GM23338 (cell line): ENCODE data around the gene STAU1. TPM values are rescaled to one million over a fixed set of nuclear protein-coding genes. Genes with fewer than 3 reads are reported as not detected.

Source experiments
- ATAC-seq: fragments of 200-7000 bp; cut with Tn5 transposase; 3 replicates; pipeline ENCODE4 v1.9.1; 2020
- DNase-seq: peaks from one replicate; pipeline ENCODE4 v3.0.0-alpha.2; 2015; ENCODE audit warnings: low spot score
- H2AFZ ChIP-seq: fragments of 200-600 bp; sonication (generic); 2 replicates; pipeline ENCODE4 v1.8.0; 2016; ENCODE audit warnings: antibody characterized with exemption, mild to moderate bottlenecking, moderate library complexity
- H3F3A ChIP-seq: fragments of 200-600 bp; sonication (generic); replicated peaks from 2 replicates; pipeline ENCODE4 v1.8.0; 2017; ENCODE audit warnings: antibody characterized with exemption, mixed run types, low read depth
- H3K27ac ChIP-seq: fragments of 200-600 bp; sonication (generic); 2 replicates; pipeline ENCODE4 v1.6.1; 2016; ENCODE audit warnings: low read depth
- H3K27me3 ChIP-seq: fragments of 200-600 bp; sonication (generic); 2 replicates; pipeline ENCODE4 v1.8.0; 2016; ENCODE audit warnings: mild to moderate bottlenecking, mixed run types, moderate library complexity; ENCODE audit not compliant: insufficient read depth
- H3K36me3 ChIP-seq: fragments of 200-600 bp; sonication (generic); 2 replicates; pipeline ENCODE4 v1.8.0; 2016; ENCODE audit warnings: mild to moderate bottlenecking; ENCODE audit not compliant: insufficient read depth
- H3K4me1 ChIP-seq: fragments of 200-600 bp; sonication (generic); 2 replicates; pipeline ENCODE4 v1.8.0; 2016; ENCODE audit warnings: mild to moderate bottlenecking, moderate library complexity; ENCODE audit not compliant: insufficient read depth
- H3K4me2 ChIP-seq: fragments of 200-600 bp; sonication (generic); 2 replicates; pipeline ENCODE4 v1.7.1; 2017; ENCODE audit warnings: mixed run types
- H3K4me3 ChIP-seq: fragments of 200-600 bp; sonication (generic); 2 replicates; pipeline ENCODE4 v1.6.1; 2016; ENCODE audit warnings: mixed run types
- H3K79me2 ChIP-seq: fragments of 200-600 bp; sonication (generic); replicated peaks from 2 replicates; pipeline ENCODE4 v1.8.0; 2017; ENCODE audit warnings: mild to moderate bottlenecking; ENCODE audit not compliant: insufficient read depth
- H3K9me2 ChIP-seq: fragments of 200-600 bp; sonication (generic); 2 replicates; pipeline ENCODE4 v1.8.0; 2017; ENCODE audit not compliant: insufficient read depth
- H4K20me1 ChIP-seq: fragments of 200-600 bp; sonication (generic); replicated peaks from 2 replicates; pipeline ENCODE4 v1.8.0; 2017; ENCODE audit warnings: mild to moderate bottlenecking; ENCODE audit not compliant: insufficient read depth
- H3K27ac Mint-ChIP-seq: 2 replicates; pipeline ENCODE4 v1.8.0; 2020; ENCODE audit warnings: inconsistent platforms, mild to moderate bottlenecking, moderate library complexity, mixed read lengths
- H3K27me3 Mint-ChIP-seq: 3 replicates; pipeline ENCODE4 v1.8.0; 2022; ENCODE audit warnings: low read depth, mild to moderate bottlenecking, moderate library complexity, mixed read lengths, inconsistent platforms; ENCODE audit not compliant: insufficient read depth, poor library complexity
- H3K36me3 Mint-ChIP-seq: 3 replicates; pipeline ENCODE4 v1.8.0; 2021; ENCODE audit warnings: low read depth, mild to moderate bottlenecking, inconsistent platforms, moderate library complexity, mixed read lengths
- H3K4me1 Mint-ChIP-seq: 3 replicates; pipeline ENCODE4 v1.8.0; 2020; ENCODE audit warnings: mild to moderate bottlenecking, inconsistent platforms, mixed read lengths
- H3K4me3 Mint-ChIP-seq: 3 replicates; pipeline ENCODE4 v1.8.0; 2021; ENCODE audit warnings: moderate library complexity, mild to moderate bottlenecking, inconsistent platforms, mixed read lengths
- H3K9me3 Mint-ChIP-seq: 3 replicates; pipeline ENCODE4 v1.8.0; 2020; ENCODE audit warnings: moderate library complexity, mild to moderate bottlenecking, inconsistent platforms, mixed read lengths
- CREB1 ChIP-seq: fragments of 250-450 bp; sonication (Bioruptor Pico); IDR thresholded peaks from 2 replicates; pipeline ENCODE4 v1.5.0; 2020; ENCODE audit warnings: low read depth, mild to moderate bottlenecking, moderate library complexity
- CTCF ChIP-seq, 2 experiments: fragments of 200-600 bp in 1 of 2; sonication (generic) in 1 of 2; conservative IDR thresholded peaks; 2 replicates each; pipeline versions ENCODE4 v1.5.1 to v1.6.1; 2016 to 2017; ENCODE audit warnings: antibody characterized with exemption in 2 of 2, low read depth in 2 of 2, mild to moderate bottlenecking in 2 of 2, moderate library complexity in 1 of 2
- ETS1 ChIP-seq: IDR thresholded peaks from 2 replicates; pipeline ENCODE4 v1.6.1; 2016; ENCODE audit warnings: antibody characterized with exemption
- EZH2 ChIP-seq: fragments of 200-600 bp; sonication (generic); IDR thresholded peaks from one replicate; pipeline ENCODE4 v1.8.0; 2017; ENCODE audit warnings: antibody characterized with exemption, mild to moderate bottlenecking, low read depth; ENCODE audit not compliant: unreplicated experiment
- EZH2phosphoT487 ChIP-seq: fragments of 200-600 bp; sonication (generic); IDR thresholded peaks from one replicate; pipeline ENCODE4 v1.8.1; 2018; ENCODE audit warnings: antibody characterized with exemption; ENCODE audit not compliant: unreplicated experiment
- JUNB ChIP-seq: IDR thresholded peaks from one replicate; pipeline ENCODE4 v1.6.1; 2016; ENCODE audit warnings: antibody characterized with exemption; ENCODE audit not compliant: unreplicated experiment
- NANOG ChIP-seq: IDR thresholded peaks from 2 replicates; pipeline ENCODE4 v1.6.1; 2016; ENCODE audit warnings: antibody characterized with exemption, borderline replicate concordance
- POLR2AphosphoS5 ChIP-seq: IDR thresholded peaks from 2 replicates; pipeline ENCODE4 v1.6.1; 2016; ENCODE audit warnings: antibody characterized with exemption, low read depth
- REST ChIP-seq: IDR thresholded peaks from one replicate; pipeline ENCODE4 v1.6.1; 2018; ENCODE audit warnings: antibody characterized with exemption; ENCODE audit not compliant: unreplicated experiment
- STAT1 ChIP-seq: IDR thresholded peaks from one replicate; pipeline ENCODE4 v1.6.1; 2016; ENCODE audit warnings: antibody characterized with exemption; ENCODE audit not compliant: unreplicated experiment
- ZNF114 ChIP-seq: fragments of 250-450 bp; sonication (Bioruptor Pico); IDR thresholded peaks from 2 replicates; pipeline ENCODE4 v1.5.0; 2020; ENCODE audit warnings: mild to moderate bottlenecking, moderate library complexity
- ZNF331 ChIP-seq: fragments of 250-450 bp; sonication (Bioruptor Pico); IDR thresholded peaks from 2 replicates; pipeline ENCODE4 v1.5.0; 2020; ENCODE audit warnings: low read depth, mild to moderate bottlenecking, moderate library complexity
- ZNF462 ChIP-seq: fragments of 250-450 bp; sonication (Bioruptor Pico); IDR thresholded peaks from 2 replicates; pipeline ENCODE4 v1.5.0; 2020; ENCODE audit warnings: mild to moderate bottlenecking, moderate library complexity
- polyA plus RNA-seq: library from polyadenylated mRNA; unstranded; fragments of >200 nt; fragmentation: Nextera tagmentation; extraction: Ambion mirVana; gene quantifications from 2 replicates; pipeline ENCODE4 v1.2.1, GENCODE V29; 2016
- total RNA-seq: library from RNA; depleted of rRNA; stranded (reverse); fragments of >200 nt; shearing (Covaris generic); gene quantifications from 2 replicates; pipeline ENCODE4 v1.2.3, GENCODE V29; 2014

STAU1 gene
- total and polyA plus RNA-seq, 2 experiments from 2014 or later, result 102 TPM

GRCh38 chr20:49148601-49149000, 39.5 kb downstream of the STAU1 start:
- H3K9me2 ChIP-seq, result no peaks in the 10 kb centered on the region
- Mint-ChIP-seq H3K9me3 (no peaks in the 10 kb centered on the region), H3K36me3 (peaks cover 54% of the 10 kb centered on the region), H3K4me1 (no peaks in the 10 kb centered on the region), H3K27me3 (no peaks in the 10 kb centered on the region), H3K27ac (peak overlapping the region; percentile 19; the same call in 1 of the 2 replicates), H3K4me3 (no peak overlapping the region)
- H2AFZ ChIP-seq, result no peak overlapping the region
- no peaks in the 10 kb centered on the region for H3K4me1 ChIP-seq
- peaks cover 85% of the 10 kb centered on the region for H3K79me2 ChIP-seq
- no peak overlapping the region for H3K27ac ChIP-seq
- no peak overlapping the region for H3K4me2 ChIP-seq
- peaks cover 25% of the 10 kb centered on the region for H3K36me3 ChIP-seq
- DNase-seq (no peak), ATAC-seq (no peak)
- H4K20me1 ChIP-seq, result peaks cover 40% of the 10 kb centered on the region
- no peak overlapping the region for H3K4me3 ChIP-seq
- H3F3A ChIP-seq, result peaks cover 8% of the 10 kb centered on the region; the same call in 1 of the 2 replicates
- no peaks in the 10 kb centered on the region for H3K27me3 ChIP-seq
- TF ChIP-seq JUNB (no peak), REST (no peak), CREB1 (CRISPR knock-in tag) (no peak), EZH2phosphoT487 (no peak), POLR2AphosphoS5 (no peak), CTCF (conservative IDR thresholded peaks at IDR 0.05; ENCODE audit: low read depth in 2 of 2) (no peak), ETS1 (no peak), ZNF331 (CRISPR knock-in tag) (no peak), EZH2 (no peak), ZNF462 (CRISPR knock-in tag) (no peak), ZNF114 (CRISPR knock-in tag) (no peak), STAT1 (no peak), NANOG (no peak)
